ENCODE measurements around the gene ANO4.

DNA sequence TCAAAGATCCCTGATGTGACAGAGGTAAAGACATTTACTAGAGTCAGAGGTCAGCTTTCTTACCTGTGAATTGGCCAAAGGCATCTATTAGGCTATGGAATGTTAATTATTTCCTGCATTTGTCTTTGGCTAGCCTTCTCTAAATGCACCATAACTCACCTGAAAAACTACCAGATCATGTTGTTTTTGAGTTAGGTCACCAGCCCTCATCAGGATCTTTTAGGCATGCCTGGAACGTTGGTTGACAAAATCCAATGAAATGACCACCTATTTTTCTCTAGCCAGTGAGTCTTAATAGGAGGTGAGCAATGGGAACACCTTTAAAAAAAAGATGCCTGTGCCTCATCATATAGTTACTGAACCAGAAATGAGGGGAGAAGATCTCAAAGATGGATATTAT is 46.2 kb downstream of the ANO4 start:
- TF ChIP-seq POLR2A (IDR thresholded peaks at IDR 0.05) (no peak), EP300 (IDR thresholded peaks at IDR 0.05) (no peak)

Data from stomach (tissue), 4 donors.